ENCODE results near the gene ZFP69.

DNA sequence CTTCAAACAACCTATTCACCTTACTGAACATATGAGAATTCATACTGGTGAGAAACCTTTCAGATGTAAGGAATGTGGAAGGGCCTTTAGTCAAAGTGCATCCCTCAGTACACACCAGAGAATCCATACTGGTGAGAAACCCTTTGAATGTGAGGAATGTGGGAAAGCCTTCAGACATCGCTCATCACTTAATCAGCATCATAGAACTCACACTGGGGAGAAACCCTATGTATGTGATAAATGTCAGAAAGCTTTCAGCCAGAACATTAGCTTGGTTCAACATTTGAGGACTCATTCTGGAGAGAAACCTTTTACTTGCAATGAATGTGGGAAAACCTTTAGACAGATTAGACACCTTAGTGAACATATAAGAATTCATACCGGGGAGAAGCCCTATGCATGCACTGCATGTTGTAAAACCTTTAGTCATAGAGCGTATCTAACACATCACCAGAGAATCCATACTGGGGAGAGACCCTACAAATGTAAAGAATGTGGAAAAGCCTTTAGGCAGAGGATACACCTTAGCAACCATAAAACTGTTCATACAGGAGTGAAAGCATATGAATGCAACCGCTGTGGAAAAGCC lies 18.3 kb downstream of the ZFP69 start:
- TF ChIP-seq, protein P1, sequence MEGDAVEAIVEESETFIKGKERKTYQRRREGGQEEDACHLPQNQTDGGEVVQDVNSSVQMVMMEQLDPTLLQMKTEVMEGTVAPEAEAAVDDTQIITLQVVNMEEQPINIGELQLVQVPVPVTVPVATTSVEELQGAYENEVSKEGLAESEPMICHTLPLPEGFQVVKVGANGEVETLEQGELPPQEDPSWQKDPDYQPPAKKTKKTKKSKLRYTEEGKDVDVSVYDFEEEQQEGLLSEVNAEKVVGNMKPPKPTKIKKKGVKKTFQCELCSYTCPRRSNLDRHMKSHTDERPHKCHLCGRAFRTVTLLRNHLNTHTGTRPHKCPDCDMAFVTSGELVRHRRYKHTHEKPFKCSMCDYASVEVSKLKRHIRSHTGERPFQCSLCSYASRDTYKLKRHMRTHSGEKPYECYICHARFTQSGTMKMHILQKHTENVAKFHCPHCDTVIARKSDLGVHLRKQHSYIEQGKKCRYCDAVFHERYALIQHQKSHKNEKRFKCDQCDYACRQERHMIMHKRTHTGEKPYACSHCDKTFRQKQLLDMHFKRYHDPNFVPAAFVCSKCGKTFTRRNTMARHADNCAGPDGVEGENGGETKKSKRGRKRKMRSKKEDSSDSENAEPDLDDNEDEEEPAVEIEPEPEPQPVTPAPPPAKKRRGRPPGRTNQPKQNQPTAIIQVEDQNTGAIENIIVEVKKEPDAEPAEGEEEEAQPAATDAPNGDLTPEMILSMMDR (IDR thresholded peaks at IDR 0.05), result no peak
- no peak for TF ChIP-seq POLR2A (IDR thresholded peaks at IDR 0.05)

Data from prostate gland (tissue), 2 donors.